HG03175 (cell line): ENCODE measurements around the gene PTPRN2.
"Not testable (repeated sequence)": the region's sequence is repeated elsewhere in the genome, so short reads cannot be mapped to it uniquely, and the experiment has no call there.

Experiments used
- ATAC-seq: cut with Tn5 transposase; IDR thresholded peaks from one replicate; pipeline ENCODE4 v1.9.1; 2021; ENCODE audit warnings: mild to moderate bottlenecking, moderate library complexity; ENCODE audit not compliant: unreplicated experiment

Gene PTPRN2

GRCh38 chr7:158428837-158429753, 158.5 kb downstream of the PTPRN2 start:
- no peak for ATAC-seq

- ATAC-seq, result no peak
Observed at GRCh38 chr7:158428131-158428836, 159.3 kb downstream of the PTPRN2 start.

- ATAC-seq, result not testable (repeated sequence)
Observed at GRCh38 chr7:158425676-158426075, 161.9 kb downstream of the PTPRN2 start.

- ATAC-seq, result no peak
Observed at GRCh38 chr7:158424531-158424930, 163.1 kb downstream of the PTPRN2 start.

- no peak for ATAC-seq
Observed at GRCh38 chr7:158424011-158424410, 163.6 kb downstream of the PTPRN2 start.

- no peak for ATAC-seq
Observed at GRCh38 chr7:158422887-158423560, 164.6 kb downstream of the PTPRN2 start.

- ATAC-seq, result no peak
Observed at GRCh38 chr7:158422196-158422886, 165.3 kb downstream of the PTPRN2 start.

GRCh38 chr7:158421361-158421760, 166.3 kb downstream of the PTPRN2 start:
- no peak for ATAC-seq

- ATAC-seq, result no peak
Observed at GRCh38 chr7:158420591-158421340, 166.9 kb downstream of the PTPRN2 start.

GRCh38 chr7:158419238-158419785, 168.3 kb downstream of the PTPRN2 start:
- no peak for ATAC-seq

GRCh38 chr7:158418395-158418794, 169.2 kb downstream of the PTPRN2 start:
- ATAC-seq, result not testable (repeated sequence)

GRCh38 chr7:158416283-158416933, 171.2 kb downstream of the PTPRN2 start:
- ATAC-seq, result no peak

GRCh38 chr7:158415316-158415715, 172.3 kb downstream of the PTPRN2 start:
- no peak for ATAC-seq

GRCh38 chr7:158414486-158414961, 173.1 kb downstream of the PTPRN2 start:
- no peak for ATAC-seq

GRCh38 chr7:158414002-158414401, 173.6 kb downstream of the PTPRN2 start:
- no peak for ATAC-seq

GRCh38 chr7:158411232-158411950, 176.2 kb downstream of the PTPRN2 start:
- no peak for ATAC-seq

GRCh38 chr7:158410720-158411119, 176.9 kb downstream of the PTPRN2 start:
- no peak for ATAC-seq

GRCh38 chr7:158409816-158410330, 177.8 kb downstream of the PTPRN2 start:
- no peak for ATAC-seq
